Measurements from ENCODE around the gene LIF.

- TF ChIP-seq CTCF (conservative IDR thresholded peaks at IDR 0.05; ENCODE audit: low read length) (no peak), EZH2phosphoT487 (IDR thresholded peaks at IDR 0.05; ENCODE audit: borderline replicate concordance) (no peak)
These were observed 35.3 kb downstream of the LIF start for GRCh38 chr22:30211124-30211820.
